AG10803 (cell line): Measurements from ENCODE around the gene MTR.

ENCODE experiments used
- DNase-seq: peaks from one replicate; pipeline ENCODE4 v3.0.0; 2010; ENCODE audit warnings: low read depth
- H3K4me3 ChIP-seq: 2 replicates; pipeline ENCODE4 v1.5.1; 2011; ENCODE audit warnings: mild to moderate bottlenecking, low read length, control low read depth
- TF ChIP-seq, protein P1 (sequence below): conservative IDR thresholded peaks from 2 replicates; pipeline ENCODE4 v1.5.1; 2011; ENCODE audit warnings: mild to moderate bottlenecking, low read length, control low read depth, inconsistent platforms

MTR gene

DNA sequence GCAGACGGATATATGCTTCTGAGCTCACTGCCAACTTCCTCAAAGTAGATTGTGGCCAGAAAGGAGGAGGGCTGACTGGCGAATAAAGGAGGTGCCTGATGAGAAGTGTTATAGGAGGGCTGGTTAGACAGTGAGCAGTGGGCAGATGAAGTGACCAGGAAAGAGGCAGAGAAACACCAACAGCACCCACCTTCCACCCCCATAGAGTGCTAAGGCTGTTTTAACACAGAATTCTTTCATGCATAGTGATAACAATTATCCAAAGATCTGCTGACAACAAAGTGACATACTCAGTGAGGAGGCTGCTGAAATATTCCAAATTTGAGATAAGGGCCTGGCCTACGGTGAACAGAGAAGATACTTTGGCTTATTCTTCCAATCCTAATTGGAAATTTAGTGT lies 21.2 kb upstream of the MTR start:
- no peak for DNase-seq
- TF ChIP-seq, protein P1, sequence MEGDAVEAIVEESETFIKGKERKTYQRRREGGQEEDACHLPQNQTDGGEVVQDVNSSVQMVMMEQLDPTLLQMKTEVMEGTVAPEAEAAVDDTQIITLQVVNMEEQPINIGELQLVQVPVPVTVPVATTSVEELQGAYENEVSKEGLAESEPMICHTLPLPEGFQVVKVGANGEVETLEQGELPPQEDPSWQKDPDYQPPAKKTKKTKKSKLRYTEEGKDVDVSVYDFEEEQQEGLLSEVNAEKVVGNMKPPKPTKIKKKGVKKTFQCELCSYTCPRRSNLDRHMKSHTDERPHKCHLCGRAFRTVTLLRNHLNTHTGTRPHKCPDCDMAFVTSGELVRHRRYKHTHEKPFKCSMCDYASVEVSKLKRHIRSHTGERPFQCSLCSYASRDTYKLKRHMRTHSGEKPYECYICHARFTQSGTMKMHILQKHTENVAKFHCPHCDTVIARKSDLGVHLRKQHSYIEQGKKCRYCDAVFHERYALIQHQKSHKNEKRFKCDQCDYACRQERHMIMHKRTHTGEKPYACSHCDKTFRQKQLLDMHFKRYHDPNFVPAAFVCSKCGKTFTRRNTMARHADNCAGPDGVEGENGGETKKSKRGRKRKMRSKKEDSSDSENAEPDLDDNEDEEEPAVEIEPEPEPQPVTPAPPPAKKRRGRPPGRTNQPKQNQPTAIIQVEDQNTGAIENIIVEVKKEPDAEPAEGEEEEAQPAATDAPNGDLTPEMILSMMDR = no peak
- H3K4me3 ChIP-seq = no peak overlapping the region

DNA sequence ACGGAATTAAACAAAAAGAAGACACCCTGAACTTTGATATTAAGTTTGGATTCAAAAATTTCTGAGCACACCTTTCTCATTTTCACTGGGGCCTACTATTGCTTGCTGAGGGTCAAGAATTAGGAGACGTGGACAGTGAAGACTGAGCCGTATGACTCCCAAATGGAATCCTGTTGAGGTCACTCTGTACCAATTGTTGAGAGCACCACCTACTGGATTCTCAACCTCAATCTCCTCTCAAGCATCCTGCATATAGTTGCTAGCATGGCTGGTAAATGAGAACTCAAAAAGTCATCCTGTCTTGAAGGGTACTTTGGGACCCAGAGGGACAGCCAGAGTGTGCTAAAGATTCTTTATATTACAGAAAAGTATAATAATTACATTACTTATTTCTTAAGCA lies 20.2 kb upstream of the MTR start:
- peak; percentile 20 for DNase-seq
- no peak overlapping the region for H3K4me3 ChIP-seq
- TF ChIP-seq, protein P1 = peak; percentile 48

DNA sequence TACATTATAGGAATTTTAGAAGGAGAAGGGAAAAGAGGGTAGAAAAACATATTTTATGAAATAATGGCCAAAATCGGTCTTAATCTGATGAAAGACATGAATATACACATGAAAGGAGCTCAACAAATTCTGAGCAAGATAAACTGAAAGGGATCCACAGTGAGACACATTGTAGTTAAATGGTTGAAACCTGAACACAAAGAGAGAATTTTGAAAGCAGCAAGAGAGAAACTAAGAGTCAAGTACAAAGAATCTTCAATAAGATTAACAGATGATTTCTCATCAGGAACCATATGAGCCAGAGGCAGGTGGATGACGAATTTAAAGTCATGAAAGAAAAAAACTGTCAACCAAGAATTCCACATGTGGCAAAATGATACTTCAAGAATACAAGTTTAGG lies 15.8 kb upstream of the MTR start:
- DNase-seq = no peak
- no peak overlapping the region for H3K4me3 ChIP-seq
- TF ChIP-seq, protein P1 = no peak

DNA sequence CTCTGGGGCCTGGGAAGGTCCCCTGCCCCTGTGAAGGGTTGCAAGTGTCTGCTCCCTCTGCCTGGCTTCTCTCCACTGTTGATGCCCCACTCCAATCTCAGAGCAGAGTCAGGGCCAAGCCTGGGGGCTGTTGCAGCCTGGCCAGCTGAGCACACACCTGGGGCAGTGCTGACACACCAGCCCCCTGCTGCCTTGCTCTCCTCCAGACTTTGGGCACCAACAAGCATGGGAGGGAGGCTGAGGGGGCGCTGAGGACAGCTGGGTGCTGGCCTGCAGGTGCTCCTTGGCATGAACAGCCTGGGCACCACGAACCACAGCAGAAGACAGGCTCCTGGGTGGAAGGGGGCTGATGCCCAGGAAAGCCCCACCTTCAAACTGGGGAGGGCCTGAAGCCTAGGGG lies 9.6 kb upstream of the MTR start:
- TF ChIP-seq, protein P1 = no peak
- no peak for DNase-seq
- H3K4me3 ChIP-seq = no peak overlapping the region

DNA sequence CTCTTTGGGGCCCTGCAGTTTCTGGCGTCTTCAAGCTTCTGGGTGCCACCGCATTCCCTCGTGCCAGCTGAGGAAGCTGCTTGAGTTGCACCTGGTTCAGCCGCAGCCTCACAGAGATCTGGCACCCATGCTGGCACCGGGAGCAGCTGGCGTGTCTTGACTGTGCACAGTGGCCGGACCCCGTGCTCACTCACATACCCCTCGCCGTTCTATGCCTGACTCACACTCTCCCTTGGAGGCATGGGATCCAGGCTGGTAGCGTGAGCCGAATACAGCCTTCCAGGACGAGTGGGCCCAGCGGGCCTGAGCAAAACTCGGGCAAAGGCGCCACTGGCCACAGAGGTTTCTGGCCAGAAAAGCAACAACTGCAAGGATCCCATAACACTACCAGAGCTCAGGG lies 8.6 kb upstream of the MTR start:
- DNase-seq = no peak
- no peak overlapping the region for H3K4me3 ChIP-seq
- TF ChIP-seq, protein P1 = no peak

DNA sequence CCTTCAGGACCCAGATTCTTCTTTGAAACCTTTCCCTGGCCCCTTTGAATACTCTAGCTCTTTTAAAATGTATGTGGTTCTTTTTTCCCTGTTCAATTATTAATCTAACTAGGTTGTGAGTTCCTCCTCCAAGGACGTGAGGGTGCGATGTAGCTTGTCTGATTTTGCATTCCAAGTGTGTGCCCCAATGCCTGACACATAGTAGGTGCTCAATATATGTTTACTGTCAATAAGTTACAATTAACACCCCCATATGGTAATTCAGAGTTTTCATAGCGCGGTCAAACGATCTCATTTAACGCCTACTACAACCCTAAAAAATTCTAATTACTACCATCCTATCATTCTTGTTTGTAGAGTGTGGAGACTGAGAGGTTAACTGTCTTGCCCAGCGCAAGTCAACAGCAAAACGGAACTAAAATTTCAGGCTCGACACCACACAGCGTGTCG lies 482 bp upstream of the MTR start:
- DNase-seq = no peak
- TF ChIP-seq, protein P1 = no peak
- H3K4me3 ChIP-seq = peak overlapping the region; percentile 92

DNA sequence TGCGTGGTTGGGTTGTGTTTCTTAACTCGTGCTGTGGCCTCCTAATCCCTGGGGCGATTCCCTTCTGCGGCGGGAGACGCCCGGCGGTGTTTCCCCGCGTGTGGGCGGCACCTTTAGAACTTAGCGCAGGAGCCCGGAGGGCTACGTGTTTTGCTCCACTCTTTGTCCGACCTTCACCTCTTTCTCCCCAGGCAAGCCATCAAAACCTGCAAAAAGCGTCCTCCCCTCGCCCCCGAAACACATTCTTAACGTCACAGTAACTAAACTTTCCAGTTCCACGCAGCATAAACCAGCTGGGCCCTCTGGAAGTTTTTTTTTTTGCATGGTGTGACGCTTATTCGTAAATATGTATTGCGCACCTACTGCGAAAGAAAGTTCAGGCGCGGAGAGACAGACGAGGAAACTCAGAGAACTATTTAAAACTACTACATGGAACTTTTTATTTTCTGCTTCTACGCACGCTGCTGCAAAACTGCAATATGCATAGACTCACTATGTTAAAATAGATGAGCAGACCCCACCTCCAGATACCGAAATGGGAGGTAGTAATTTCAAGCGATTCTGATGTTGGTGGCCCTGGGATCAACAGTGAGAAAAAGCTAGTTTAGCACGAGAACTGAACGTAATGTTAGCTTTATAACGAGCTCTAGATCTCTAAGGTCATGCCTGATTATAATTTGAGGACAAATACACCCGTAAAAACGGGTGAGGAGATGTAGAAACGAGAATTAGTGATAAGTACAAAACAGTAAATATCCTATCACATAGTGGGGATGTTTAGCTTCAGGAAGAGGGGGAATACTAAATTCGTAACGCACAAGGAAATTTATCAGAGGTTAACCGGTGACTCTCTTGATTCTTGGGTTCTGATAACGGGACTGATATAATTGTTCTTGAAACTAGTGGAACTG lies 920 bp downstream of the MTR start:
- peak overlapping the region; percentile 92 for H3K4me3 ChIP-seq
- TF ChIP-seq, protein P1 = no peak
- DNase-seq = peak; percentile 43
